8988T (cell line): ENCODE results near the gene UGT2B7.
"Not testable (repeated sequence)": the region's sequence is repeated elsewhere in the genome, so short reads cannot be mapped to it uniquely, and the experiment has no call there.

ENCODE experiments used
- DNase-seq: peaks from one replicate; pipeline ENCODE4 v3.0.0; 2011

UGT2B7 gene

DNA sequence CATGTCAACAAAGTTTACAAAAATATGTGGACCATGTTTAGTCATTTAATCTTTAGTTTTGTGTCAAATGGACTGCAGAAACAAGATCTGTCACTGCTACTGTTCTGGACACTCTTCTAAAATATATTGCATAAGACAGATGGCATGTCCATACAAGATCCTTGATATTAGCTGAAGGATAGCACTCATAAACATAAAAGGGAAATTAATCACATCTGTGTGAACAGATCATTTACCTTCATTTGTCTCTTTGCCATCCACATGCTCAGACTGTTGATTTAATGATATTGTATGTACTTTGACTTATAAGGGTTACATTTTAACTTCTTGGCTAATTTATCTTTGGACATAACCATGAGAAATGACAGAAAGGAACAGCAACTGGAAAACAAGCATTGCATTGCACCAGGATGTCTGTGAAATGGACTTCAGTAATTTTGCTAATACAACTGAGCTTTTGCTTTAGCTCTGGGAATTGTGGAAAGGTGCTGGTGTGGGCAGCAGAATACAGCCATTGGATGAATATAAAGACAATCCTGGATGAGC lies at the start of gene UGT2B7:
Gene UGT2B7, plus strand, starts transcription at position 364 of the 546 bp plus-strand sequence. Its CDS starts 47 bp downstream, at position 411.
- DNase-seq, result no peak

DNA sequence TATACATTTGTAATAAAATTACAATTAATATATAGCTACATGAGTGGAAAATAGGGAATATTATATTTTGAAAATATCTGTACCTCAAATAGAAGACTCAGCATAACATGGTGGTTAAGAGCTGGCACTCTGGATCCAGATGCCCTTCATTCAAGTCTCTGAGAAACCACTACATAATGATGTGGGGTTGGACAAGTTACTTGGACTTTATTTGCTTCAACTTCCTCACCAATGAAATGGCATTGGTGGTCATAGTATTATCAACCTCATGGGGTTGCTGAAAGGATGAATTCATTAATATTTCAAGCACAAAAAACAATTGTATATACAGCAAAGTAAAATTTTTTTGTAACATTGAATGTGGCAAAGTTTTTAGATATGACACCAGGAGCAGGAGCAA lies 46.4 kb upstream of the UGT2B7 start:
- no peak for DNase-seq

DNA sequence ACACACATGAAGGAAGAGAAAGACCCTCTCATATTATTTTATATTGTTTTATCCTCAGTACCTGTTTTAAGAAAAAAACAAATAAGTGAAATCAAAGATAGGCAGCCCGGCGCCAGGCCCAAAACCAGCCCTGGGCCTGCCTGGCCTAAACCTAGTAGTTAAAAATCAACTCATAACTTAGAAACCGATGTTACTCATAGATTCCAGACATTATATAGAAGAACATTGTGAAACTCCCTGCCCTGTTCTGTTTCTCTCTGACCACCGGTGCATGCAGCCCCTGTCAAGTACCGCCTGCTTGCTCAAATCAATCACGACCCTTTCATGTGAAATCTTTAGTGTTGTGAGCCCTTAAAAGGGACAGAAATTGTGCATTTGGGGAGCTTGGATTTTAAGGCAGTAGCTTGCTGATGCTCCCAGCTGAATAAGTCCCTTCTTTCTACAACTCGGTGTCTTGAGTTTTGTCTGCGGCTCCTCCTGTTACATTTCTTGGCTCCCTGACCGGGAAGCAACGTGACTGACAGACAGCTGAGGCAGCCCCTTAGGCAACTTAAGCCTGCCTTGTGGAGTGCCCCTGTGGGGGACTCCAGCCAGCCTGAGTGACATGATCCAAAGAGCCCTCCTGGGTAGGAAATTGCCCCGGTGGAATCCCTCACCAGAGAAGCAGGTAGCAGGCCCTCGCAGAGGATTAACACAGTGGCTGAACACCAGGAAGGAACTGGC lies 45.3 kb upstream of the UGT2B7 start:
- not testable (repeated sequence) for DNase-seq

DNA sequence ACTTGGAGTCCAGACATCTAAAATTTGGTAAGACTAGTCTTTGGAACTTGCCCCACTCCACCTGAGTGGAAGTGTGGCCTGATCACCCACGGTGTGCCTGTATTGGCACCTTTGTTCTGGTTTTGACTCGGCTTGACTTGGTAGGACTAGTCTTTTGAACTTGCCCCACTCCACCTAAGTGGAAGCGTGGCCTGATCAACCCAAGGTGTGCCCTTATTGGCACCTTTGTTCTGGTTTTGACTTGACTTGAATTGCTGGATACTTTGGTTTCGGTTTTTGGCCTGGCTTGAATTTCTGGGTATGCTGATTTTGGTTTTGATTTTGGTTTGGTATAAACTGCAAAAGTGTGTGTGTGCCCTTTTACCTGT lies 44.7 kb upstream of the UGT2B7 start:
- DNase-seq, result no peak

- not testable (repeated sequence) for DNase-seq
Measured at GRCh38 chr4:69053309-69053885, 42.9 kb upstream of the UGT2B7 start.

DNA sequence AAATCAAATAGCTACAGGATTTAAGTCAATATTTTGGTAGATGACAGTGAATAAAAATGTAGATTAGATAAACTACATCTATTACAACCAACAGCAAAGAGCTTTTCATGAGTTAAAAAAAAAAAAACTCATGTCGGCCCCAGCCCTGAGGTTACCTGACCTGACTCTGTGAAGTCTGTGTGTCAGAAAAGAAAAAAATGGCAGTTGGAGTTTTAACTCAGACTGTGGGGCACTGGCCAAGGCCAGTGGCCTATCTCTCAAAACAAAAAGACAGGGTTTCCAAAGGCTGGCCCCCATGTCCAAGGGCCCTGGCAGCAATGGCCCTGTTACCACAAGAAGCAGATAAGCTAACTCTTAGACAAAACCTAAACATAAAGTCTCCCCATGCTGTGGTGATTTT lies 42.2 kb upstream of the UGT2B7 start:
- DNase-seq, result not testable (repeated sequence)

- DNase-seq, result no peak
Measured at GRCh38 chr4:69054578-69055200, 41.6 kb upstream of the UGT2B7 start.

- no peak for DNase-seq
Measured at GRCh38 chr4:69056150-69056549, 40.1 kb upstream of the UGT2B7 start.

- DNase-seq, result no peak
Measured at GRCh38 chr4:69056921-69057550, 39.2 kb upstream of the UGT2B7 start.

DNA sequence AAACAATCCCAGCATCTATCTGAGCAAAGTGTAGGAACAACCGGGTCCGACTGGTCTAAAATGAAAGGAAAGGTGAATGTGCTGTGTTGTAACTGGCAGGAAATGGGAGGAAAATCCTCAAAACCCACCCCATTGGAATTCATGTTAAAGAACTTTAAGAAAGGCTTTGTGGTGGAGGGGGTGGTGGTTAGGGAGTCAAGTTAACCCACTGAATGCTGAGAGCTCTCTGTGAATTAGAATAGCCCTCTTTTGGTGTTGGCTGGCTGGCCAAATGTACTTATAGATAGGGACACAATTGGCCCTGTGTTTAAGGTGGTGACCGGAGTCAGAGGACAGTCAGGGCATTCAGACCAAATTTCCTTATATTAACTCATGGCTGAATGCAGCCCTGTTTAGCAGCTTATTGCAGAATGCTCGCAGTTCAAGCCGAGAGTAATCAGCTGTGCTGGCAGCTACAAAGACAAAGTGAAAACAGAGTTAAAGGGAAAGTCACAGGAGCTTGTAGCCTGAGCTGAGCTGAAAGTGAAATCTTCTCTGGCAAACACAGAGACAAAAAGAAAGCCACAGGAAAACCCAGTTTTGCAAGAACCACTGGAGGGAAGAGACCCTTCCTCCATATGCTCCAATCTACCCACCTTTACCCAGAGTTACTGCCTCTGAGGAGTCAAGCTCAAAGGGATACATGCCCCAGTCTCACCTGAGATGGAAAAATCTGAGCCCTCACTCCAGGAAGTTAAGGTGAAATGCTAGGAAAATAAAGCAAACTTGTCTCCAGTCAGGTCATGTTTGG lies 38.5 kb upstream of the UGT2B7 start:
- no peak for DNase-seq

DNA sequence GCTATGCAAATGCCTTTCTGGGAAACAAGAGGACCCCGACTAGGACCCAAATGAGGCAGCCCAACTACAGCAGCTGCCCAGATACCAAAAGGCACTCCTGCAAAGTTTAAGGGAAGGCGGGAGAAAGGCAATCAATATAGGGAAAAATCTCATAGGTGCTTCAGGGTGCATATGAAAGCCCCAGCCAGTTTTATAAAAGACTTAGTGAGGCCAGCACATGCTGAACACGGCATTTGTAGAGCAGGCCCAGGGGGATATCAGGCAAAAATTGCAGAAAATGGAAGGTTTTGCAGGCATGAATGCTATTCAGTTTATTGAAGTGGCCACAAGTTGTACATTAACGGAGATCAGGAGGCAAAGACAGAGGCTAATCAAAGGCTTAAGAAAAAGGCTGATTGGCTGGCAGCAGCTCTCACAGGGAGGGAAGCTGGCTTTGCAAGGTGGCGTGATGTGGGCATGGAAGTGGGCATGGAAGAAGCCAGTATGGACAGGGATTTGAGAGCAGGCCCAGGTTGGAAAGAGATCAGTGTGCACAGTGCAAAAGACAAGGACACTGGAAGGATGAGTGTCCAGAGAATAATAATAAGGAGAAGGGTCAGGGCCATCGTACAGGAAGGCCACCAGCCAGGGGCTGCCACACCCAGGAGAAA lies 37.7 kb upstream of the UGT2B7 start:
- DNase-seq, result no peak

DNA sequence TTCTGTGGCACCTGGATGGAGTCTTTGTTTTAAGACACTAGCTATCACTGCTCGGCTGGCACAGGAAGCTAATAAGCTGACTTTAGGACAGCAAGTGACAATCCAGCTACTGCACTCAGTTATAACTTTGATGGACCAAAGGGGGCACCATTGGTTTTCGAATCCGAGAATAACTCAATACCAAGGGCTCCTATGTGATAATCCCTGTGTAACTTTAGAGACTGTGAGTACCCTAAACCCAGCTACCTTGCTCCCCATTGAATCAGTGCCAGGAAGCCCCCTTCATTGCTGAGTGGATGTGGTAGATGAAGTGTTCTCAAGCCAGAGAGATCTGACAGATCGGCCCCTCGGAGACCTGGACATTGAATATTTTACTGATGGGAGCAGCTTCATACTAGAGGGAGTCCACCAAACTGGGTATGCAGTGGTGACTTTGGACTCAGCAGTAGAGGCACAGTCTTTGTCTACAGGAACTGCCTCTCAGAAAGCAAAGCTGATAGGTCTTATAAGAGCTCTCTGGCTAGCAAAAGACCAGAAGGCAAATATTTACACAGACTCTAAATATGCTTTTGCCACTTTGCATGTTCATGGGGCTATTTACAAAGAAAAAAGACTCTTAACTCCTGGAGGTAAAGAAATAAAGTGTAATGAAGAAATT lies 35.5 kb upstream of the UGT2B7 start:
- DNase-seq, result peak; percentile 5

DNA sequence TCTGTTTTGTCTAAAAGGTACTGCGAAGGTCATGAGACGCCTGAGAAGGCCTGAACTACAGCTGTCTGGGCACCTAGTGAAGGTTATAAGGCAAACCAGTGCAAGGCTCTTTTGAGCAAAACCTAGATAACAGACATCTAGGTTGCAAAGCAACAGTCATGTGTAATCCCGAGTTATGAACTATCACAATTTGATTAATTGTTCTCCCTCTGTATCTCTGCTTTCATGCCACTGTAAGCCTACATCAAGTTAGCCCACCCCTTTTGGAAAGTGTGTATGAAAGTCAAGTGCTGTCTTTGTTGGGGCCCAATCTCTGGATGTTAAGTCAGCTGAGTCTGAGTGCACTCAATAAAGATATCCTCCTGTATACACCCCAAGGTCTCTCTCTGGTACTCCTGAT lies 31.9 kb upstream of the UGT2B7 start:
- no peak for DNase-seq

- no peak for DNase-seq
Measured at GRCh38 chr4:69066945-69067344, 29.3 kb upstream of the UGT2B7 start.

DNA sequence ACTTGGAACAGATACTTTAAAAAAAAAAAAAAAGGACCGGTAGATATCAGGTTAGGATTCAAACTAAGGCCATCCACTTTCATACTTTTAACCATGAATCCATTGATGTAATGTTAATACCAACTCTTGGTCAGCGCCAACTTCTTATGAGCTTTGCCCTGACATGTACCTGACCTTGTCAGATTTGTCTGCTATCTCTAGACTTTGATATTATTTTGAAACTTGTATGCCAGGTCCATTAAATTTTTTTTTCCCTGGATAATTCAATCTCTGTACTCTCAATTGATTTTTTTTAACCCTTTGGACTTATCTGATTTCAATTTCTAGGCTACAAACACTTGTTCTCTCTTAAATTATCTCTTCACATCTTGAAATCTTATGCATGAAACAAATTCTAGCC lies 27.2 kb upstream of the UGT2B7 start:
- DNase-seq, result no peak

DNA sequence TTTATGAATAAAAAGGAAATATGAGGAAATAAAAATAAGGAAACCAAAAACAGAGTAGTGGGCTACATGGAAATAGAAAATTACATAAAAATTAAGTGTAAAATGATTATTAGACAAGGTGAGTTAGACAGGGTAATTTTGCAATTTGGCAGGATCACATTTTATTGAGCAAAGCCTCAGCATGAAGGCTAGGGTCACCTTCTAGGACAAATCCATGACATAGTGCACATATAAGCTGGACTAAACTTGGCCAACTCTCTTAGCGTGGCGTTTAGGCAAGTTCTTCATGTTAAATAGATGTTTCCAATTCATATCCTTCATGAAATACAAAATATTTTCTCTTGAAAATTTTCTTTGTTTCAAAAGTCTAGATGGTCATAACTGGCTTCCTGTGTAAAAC lies 25.7 kb upstream of the UGT2B7 start:
- no peak for DNase-seq

- DNase-seq, result no peak
Measured at GRCh38 chr4:69071286-69071685, 25.0 kb upstream of the UGT2B7 start.

GRCh38 chr4:69073375-69073774 lies 22.9 kb upstream of the UGT2B7 start:
- DNase-seq, result no peak

GRCh38 chr4:69075061-69075792 lies 21.0 kb upstream of the UGT2B7 start:
- no peak for DNase-seq

DNA sequence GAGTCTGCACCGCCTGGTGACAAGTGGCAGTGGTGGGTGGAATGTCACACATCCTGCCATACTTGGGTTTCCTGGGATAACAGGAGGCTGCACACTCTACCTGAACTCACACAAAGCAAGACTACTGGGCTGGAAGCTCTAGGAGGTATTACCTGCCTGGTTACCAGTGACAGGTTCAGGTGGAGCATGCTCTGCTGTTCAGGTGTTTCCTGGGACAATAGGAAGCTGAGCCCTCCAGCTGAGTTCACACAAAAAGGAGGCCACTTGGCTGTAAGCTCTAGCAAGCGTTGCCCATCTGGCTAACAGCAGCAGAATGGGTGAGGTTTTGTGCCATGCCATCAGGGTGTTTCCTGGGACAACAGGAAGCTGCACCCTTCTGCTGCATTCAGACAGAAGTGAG lies 17.4 kb upstream of the UGT2B7 start:
- DNase-seq, result no peak

- no peak for DNase-seq
Measured at GRCh38 chr4:69088473-69088872, 7.8 kb upstream of the UGT2B7 start.
